HepG2 (cell line): ENCODE measurements around the gene GJC1. TPM values are rescaled to one million over a fixed set of nuclear protein-coding genes. Genes with fewer than 3 reads are reported as not detected.

Source experiments
- ATAC-seq: fragments of 200-7000 bp; cut with Tn5 transposase; 3 replicates; pipeline ENCODE4 v1.9.1; 2020; ENCODE audit warnings: mild to moderate bottlenecking, moderate library complexity
- BruUV-seq: library from RNA; stranded (reverse); fragments of 400-500 nt; replicated peaks from 2 replicates; lab custom pipeline; 2021; lab: Mats Ljungman, UMichigan
- CTCF ChIA-PET: fragments of 300-600 bp; formaldehyde crosslinking; extraction: SDS; loops from one replicate; lab custom pipeline; 2021; ENCODE audit warnings: low total read pairs, inconsistent platforms, low intra/inter-chr PET ratio; lab: Yijun Ruan, JAX
- POLR2A ChIA-PET: fragments of 350-600 bp; sonication (Branson Sonifier 250); formaldehyde crosslinking; loops from one replicate; lab custom pipeline; 2020; ENCODE audit warnings: antibody characterized with exemption, inconsistent platforms; lab: Yijun Ruan, JAX
- DNase-seq: peaks from one replicate; pipeline ENCODE4 v3.0.0-alpha.2; 2015; ENCODE audit warnings: low spot score
- FAIRE-seq: peaks from 3 replicates; lab custom pipeline; 2011; peaks lifted over from hg19 to GRCh38; lab: Jason Lieb, UNC
- H2AFZ ChIP-seq: one replicate; pipeline ENCODE4 v1.6.1; 2011; ENCODE audit warnings: low read length, inconsistent platforms
- H3K27ac ChIP-seq: fragments of 300-600 bp; 3 replicates; pipeline ENCODE4 v1.8.0; 2011; ENCODE audit warnings: mixed run types, mild to moderate bottlenecking, mixed read lengths, low read length, inconsistent platforms; ENCODE audit not compliant: insufficient read depth; ENCODE audit errors: extremely low read length
- H3K27me3 ChIP-seq, 2 experiments: fragments of 200-600 bp in 1 of 2; 2 replicates in 1 of 2; 3 replicates in 1 of 2; pipeline versions ENCODE4 v1.6.0 to v1.8.0; 2011; ENCODE audit warnings: low read length in 2 of 2, mild to moderate bottlenecking in 2 of 2, moderate library complexity in 2 of 2, inconsistent platforms in 1 of 2; ENCODE audit not compliant: insufficient read depth in 2 of 2, control insufficient read depth in 1 of 2
- H3K36me3 ChIP-seq, 2 experiments: fragments of 200-600 bp in 1 of 2; replicated peaks in 1 of 2; 2 replicates in 1 of 2; 3 replicates in 1 of 2; pipeline versions ENCODE4 v1.5.1 to v1.8.0; 2011; ENCODE audit warnings: low read length in 2 of 2, inconsistent platforms in 1 of 2; ENCODE audit not compliant: insufficient read depth in 2 of 2, control insufficient read depth in 1 of 2
- H3K4me1 ChIP-seq: 2 replicates; pipeline ENCODE4 v1.5.1; 2012; ENCODE audit warnings: low read length, inconsistent platforms; ENCODE audit not compliant: insufficient read depth
- H3K4me2 ChIP-seq: 2 replicates; pipeline ENCODE4 v1.6.0; 2011; ENCODE audit warnings: low read depth, low read length, inconsistent platforms
- H3K4me3 ChIP-seq, 3 experiments: fragments of 200-600 bp in 1 of 3; sonication (generic), shearing (Covaris generic) in 1 of 3; replicated peaks in 1 of 3; 2 replicates each; pipeline ENCODE4 v1.5.1; 2011 to 2016; ENCODE audit warnings: low read length in 3 of 3, inconsistent platforms in 2 of 3, low read depth in 2 of 3, mild to moderate bottlenecking in 2 of 3, control low read depth in 1 of 3, mixed read lengths in 1 of 3; ENCODE audit not compliant: insufficient read depth in 1 of 3
- H3K79me2 ChIP-seq: one replicate; pipeline ENCODE4 v1.6.1; 2011; ENCODE audit warnings: low read length, inconsistent platforms; ENCODE audit not compliant: insufficient read depth
- H3K9ac ChIP-seq: 2 replicates; pipeline ENCODE4 v1.6.0; 2011; ENCODE audit warnings: mild to moderate bottlenecking, low read depth, low read length, inconsistent platforms; ENCODE audit not compliant: insufficient read depth
- H3K9me3 ChIP-seq: 2 replicates; pipeline ENCODE4 v1.5.1; 2012; ENCODE audit warnings: mild to moderate bottlenecking, low read length
- H4K20me1 ChIP-seq: 2 replicates; pipeline ENCODE4 v1.6.0; 2011; ENCODE audit warnings: inconsistent platforms, mild to moderate bottlenecking, low read length, moderate library complexity; ENCODE audit not compliant: insufficient read depth
- ATF5 ChIP-seq: sonication (generic); formaldehyde crosslinking; IDR thresholded peaks from 2 replicates; pipeline ENCODE4 v1.4.0; 2020; ENCODE audit warnings: mild to moderate bottlenecking, low read depth, missing genetic modification reagents
- CBFB ChIP-seq: sonication (generic); formaldehyde crosslinking; IDR thresholded peaks from 2 replicates; pipeline ENCODE4 v1.4.0; 2020; ENCODE audit warnings: missing genetic modification reagents
- HINFP ChIP-seq: sonication (generic); formaldehyde crosslinking; IDR thresholded peaks from 2 replicates; pipeline ENCODE4 v1.4.0; 2020; ENCODE audit warnings: low read depth, mild to moderate bottlenecking, missing genetic modification reagents
- JUN ChIP-seq: sonication (generic); formaldehyde crosslinking; IDR thresholded peaks from 2 replicates; pipeline ENCODE4 v1.4.0; 2020; ENCODE audit warnings: mild to moderate bottlenecking, missing genetic modification reagents
- NR2F2 ChIP-seq: IDR thresholded peaks from 2 replicates; pipeline ENCODE4 v1.6.1; 2012; ENCODE audit warnings: low read depth, inconsistent platforms, borderline replicate concordance
- ONECUT2 ChIP-seq: sonication (generic); formaldehyde crosslinking; IDR thresholded peaks from 2 replicates; pipeline ENCODE4 v1.4.0; 2020; ENCODE audit warnings: missing genetic modification reagents
- PHF8 ChIP-seq: sonication (generic); formaldehyde crosslinking; IDR thresholded peaks from 2 replicates; pipeline ENCODE4 v1.5.0; 2020; ENCODE audit warnings: missing genetic modification reagents
- RERE ChIP-seq: IDR thresholded peaks from 2 replicates; pipeline ENCODE4 v1.6.1; 2016; ENCODE audit warnings: low read depth, missing genetic modification reagents, missing compliant biosample characterization
- SUZ12 ChIP-seq: fragments of 150-350 bp; IDR thresholded peaks from 2 replicates; pipeline ENCODE4 v1.6.1; 2014; ENCODE audit warnings: low read depth, low read length
- ZNF333 ChIP-seq: sonication (generic); formaldehyde crosslinking; IDR thresholded peaks from 2 replicates; pipeline ENCODE4 v1.4.0; 2020; ENCODE audit warnings: mild to moderate bottlenecking, missing genetic modification reagents, borderline replicate concordance
- ZNF33A ChIP-seq: sonication (generic); formaldehyde crosslinking; IDR thresholded peaks from 2 replicates; pipeline ENCODE4 v1.5.1; 2020; ENCODE audit warnings: missing genetic modification reagents, mild to moderate bottlenecking, moderate library complexity, borderline replicate concordance
- WGBS: methylation state at CpG from one replicate; pipeline ENCODE4 v1.1.6; 2017; ENCODE audit warnings: low lambda C conversion rate; 5-methylcytosine and 5-hydroxymethylcytosine counted together
- in situ Hi-C: cut with HindIII; loops from 2 replicates; pipeline ENCODE4 v1.10.0; 2017; ENCODE audit warnings: low pct_unique_long_range_greater_than_20kb; ENCODE audit not compliant: extremely low pct_ligation_motif_present
- intact Hi-C: fragments of 100-400 bp; cut with micrococcal nuclease; formaldehyde crosslinking; loops from one replicate; pipeline ENCODE4 v1.10.0; 2022; ENCODE audit not compliant: unreplicated experiment
- polyA plus RNA-seq, 8 experiments: library from polyadenylated mRNA; depleted of rRNA in 3 of 8; stranded (reverse) in 7 of 8; unstranded in 1 of 8; fragments of >200 nt; fragmentation: Illumina TruSeq in 4 of 8; extraction: Trizol in 4 of 8; gene quantifications; 2 replicates each; pipeline versions ENCODE4 v1.2.1 to v1.2.3, GENCODE V29; 2011 to 2016; ENCODE audit warnings: low read depth in 4 of 8, missing spikeins in 1 of 8, mixed read lengths in 1 of 8; ENCODE audit not compliant: insufficient read depth in 1 of 8
- total RNA-seq, 5 experiments: library from RNA; depleted of rRNA; stranded (reverse); fragments of >200 nt; fragmentation: Illumina TruSeq; extraction: Trizol; gene quantifications; 2 replicates each; pipeline ENCODE4 v1.2.3, GENCODE V29; 2016; ENCODE audit warnings: low read depth in 1 of 5

The GJC1 gene
- total and polyA plus RNA-seq, 2 of the 13 experiments (the other 11 are each of a cell fraction or from before 2014, with no cell fraction given): 1.7 TPM

GRCh38 chr17:44801880-44802279 lies 28.2 kb downstream of the GJC1 start:
- DNase-seq (no peak), FAIRE-seq (no peak), ATAC-seq (no peak)
- CTCF ChIA-PET: no interaction called here
- Histone ChIP-seq H3K27ac (no peak overlapping the region), H3K4me2 (no peak overlapping the region), H3K9me3 (no peaks in the 10 kb centered on the region), H3K79me2 (no peaks in the 10 kb centered on the region), H3K4me3 (no peak overlapping the region), H2AFZ (no peak overlapping the region), H3K9ac (no peak overlapping the region), H4K20me1 (no peaks in the 10 kb centered on the region), H3K36me3 (peaks cover 0 to 3% of the 10 kb centered on the region in 2 experiments; a peak in 3 of 5 replicates), H3K4me1 (peaks cover 10% of the 10 kb centered on the region; the same call in 1 of the 2 replicates), H3K27me3 (no peaks in the 10 kb centered on the region; a peak in 1 of 5 replicates)
- intact Hi-C loops: no loop called here
- in situ Hi-C loops: no loop called here
- TF ChIP-seq CBFB (CRISPR knock-in tag): no peak
- TF ChIP-seq RERE: no peak
- no peak for TF ChIP-seq SUZ12
- no peak for TF ChIP-seq ZNF33A
- TF ChIP-seq ZNF333 (CRISPR knock-in tag): no peak
- TF ChIP-seq HINFP (CRISPR knock-in tag): no peak
- TF ChIP-seq PHF8: no peak
- no peak for TF ChIP-seq ATF5 (CRISPR knock-in tag)
- no peak for TF ChIP-seq NR2F2
- no peak for TF ChIP-seq ONECUT2
- no peak for TF ChIP-seq JUN
- 91% methylated on average over 5 of the region's 5 CpGs for WGBS
- no TSS peak for BruUV-seq
- POLR2A ChIA-PET: no interaction called here
